Measurements from ENCODE around the gene CROCC. TPM values are rescaled to one million over a fixed set of nuclear protein-coding genes. Genes with fewer than 3 reads are reported as not detected.
"Not testable (repeated sequence)": the region's sequence is repeated elsewhere in the genome, so short reads cannot be mapped to it uniquely, and the experiment has no call there.

Gene CROCC
- total RNA-seq, 1 experiment from 2014 or later: 31.3 TPM

DNA sequence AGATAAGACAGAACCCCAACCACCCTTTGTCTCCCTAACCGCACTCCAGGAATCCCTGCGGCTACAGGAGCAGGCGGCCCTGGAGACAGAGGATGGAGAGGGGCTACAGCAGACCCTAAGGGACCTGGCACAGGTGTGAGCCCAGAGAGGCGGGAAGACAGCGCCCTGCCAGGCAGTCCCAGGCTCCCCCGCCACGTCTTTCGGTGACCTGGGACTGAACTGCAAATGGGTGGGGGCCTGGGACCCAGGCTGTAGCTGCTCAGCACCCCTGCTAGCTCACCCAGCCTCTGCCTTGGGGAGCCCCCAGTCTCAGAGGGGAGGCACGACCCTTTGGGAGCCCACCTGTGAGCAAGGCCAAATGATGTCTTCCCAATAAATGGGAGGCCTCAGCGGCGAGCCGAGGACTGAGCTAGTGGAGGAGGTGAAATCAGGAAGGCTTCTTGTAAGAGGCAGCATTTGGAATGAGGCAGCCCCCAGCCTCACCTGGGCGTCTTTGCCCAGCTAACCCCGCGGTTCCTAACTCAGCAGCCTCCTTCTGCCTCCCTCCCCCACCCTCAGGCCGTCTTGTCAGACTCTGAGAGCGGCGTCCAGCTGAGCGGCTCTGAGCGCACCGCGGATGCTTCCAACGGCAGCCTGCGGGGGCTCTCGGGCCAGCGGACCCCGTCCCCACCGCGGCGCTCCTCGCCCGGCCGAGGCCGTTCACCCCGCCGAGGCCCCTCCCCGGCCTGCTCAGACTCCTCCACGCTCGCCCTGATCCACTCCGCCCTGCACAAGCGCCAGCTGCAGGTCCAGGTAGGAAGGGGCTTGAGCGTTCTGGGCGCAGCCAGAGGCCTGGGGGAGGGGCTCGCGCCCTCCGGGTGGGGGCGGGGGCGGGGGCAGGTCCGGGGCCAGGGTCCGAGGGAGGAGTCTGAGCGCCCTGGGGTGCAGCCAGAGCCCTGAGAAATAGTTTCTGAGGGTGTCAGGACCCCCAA lies 16.9 kb downstream of the CROCC start:
- DNase-seq (ENCODE audit: low read depth): no peak

DNA sequence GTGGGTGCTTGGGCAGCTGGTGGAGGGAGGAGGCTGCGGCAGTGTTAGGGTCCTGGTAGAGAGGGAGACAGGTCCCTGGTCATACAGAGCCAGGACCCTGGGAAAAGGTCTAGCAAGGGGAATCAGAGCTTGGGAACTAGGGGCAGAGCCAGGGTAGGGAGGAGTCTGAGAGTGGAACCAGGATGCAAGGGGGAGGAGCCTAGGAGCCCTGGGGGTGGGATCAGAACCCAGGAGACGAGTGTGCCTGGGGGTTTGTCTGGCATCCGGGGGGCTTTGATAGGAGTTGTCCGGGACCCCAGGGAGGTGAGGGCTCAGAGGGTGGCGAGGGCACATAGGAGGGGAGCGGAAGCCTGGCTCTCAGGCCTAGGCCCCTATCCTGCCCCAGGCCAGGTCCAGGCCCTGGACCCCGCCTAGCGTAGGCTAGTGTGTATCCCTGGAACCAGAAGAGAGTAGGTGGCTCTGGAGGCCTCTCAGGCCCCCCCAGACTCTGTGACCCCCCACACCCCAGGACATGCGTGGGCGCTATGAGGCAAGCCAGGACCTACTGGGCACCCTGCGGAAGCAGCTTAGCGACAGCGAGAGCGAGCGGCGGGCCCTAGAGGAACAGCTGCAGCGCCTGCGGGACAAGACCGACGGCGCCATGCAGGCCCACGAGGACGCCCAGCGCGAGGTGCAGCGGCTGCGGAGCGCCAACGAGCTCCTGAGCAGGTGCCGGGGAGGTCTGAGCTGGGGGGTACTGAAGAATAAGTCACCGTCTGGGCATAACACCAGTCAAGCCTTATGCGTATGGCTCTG lies 17.9 kb downstream of the CROCC start:
- not testable (repeated sequence) for DNase-seq (ENCODE audit: low read depth)

DNA sequence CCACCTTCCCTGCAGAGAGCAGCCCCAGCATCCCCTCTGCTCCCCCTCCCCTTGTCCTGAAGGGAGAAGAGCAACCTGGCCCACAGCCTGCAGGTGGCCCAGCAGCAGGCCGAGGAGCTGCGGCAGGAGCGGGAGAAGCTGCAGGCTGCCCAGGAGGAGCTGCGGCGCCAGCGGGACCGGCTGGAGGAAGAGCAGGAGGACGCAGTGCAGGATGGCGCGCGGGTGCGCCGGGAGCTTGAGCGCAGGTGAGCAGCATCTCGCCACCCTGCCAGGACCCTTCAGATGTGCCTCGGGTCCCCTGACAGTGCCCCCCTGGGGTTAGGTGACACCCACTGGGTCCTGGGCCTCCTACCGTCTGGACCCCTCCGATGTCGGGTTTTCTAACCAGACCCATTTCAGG lies 22.3 kb downstream of the CROCC start:
- no peak for DNase-seq (ENCODE audit: low read depth)

DNA sequence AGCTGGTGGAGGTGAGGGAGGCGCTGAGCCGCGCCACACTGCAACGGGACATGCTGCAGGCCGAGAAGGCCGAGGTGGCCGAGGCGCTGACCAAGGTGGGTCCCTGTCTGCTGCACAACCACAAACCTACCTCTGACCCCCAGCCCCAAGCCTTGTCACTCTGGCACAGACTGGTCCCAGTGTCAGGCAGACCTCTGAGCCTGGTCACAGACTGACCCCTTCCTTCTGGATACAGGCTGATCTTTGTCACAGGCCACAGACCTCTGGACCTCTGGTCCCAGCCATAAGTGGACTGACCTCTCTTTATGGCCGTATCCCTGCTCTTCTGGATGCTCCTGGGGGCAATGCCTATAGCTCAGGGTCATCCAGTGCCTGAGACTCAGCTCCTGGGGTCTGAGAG lies 23.8 kb downstream of the CROCC start:
- not testable (repeated sequence) for DNase-seq (ENCODE audit: low read depth)

DNA sequence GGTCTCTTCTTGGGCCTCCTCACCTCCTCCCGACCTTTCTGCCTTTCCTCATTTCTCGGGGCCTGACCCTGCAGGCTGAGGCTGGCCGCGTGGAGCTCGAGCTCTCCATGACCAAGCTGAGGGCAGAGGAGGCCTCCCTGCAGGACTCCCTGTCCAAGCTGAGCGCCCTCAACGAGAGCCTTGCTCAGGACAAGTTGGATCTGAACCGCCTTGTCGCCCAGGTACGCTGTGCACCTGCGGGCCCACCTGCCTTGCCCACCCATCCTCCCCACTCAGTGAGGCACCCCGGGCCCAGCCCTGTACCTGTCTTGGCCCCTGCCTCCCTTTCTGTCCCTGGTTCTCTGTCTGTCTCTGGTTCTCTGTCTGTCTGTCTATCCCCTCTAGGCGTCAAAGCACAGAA lies 24.5 kb downstream of the CROCC start:
- DNase-seq (ENCODE audit: low read depth): not testable (repeated sequence)

DNA sequence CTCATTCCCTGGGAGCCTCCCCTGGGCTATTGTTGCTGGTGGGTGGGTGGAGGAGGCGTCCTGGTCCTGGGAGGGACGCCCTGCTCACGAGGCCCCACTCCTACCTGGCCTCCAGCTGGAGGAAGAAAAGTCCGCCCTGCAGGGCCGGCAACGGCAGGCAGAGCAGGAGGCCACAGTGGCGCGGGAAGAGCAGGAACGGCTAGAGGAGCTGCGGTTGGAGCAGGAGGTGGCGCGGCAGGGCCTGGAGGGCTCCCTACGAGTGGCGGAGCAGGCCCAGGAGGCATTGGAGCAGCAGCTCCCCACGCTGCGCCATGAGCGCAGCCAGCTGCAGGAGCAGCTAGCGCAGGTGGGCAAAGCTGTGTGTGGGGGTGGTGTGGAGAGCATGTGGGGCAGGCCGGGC lies 24.9 kb downstream of the CROCC start:
- no peak for DNase-seq (ENCODE audit: low read depth)

DNA sequence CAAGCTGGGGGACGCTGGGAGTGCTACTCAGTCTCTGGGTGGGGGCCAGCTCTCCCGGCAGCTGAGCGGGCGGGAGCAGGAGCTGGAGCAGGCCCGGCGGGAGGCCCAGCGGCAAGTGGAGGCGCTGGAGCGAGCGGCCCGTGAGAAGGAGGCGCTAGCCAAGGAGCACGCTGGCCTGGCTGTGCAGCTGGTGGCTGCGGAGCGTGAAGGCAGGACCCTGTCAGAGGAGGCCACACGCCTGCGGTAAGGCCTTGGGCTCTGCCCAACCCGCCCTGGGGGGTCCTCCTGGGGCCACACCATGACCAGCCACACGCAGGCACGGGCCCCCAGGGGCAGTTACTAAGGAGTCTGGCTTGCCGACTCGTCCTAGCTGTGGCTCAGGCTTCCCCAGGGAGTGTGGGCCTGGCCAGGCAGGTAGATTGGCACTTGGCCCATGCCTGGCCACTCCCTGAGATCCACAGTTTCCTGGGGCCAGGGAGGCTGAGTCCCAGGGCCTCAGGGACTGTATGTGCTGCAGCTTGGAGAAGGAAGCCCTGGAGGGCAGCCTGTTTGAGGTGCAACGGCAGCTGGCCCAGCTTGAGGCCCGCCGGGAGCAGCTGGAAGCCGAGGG lies 26.7 kb downstream of the CROCC start:
- DNase-seq (ENCODE audit: low read depth): peak; percentile 99

DNA sequence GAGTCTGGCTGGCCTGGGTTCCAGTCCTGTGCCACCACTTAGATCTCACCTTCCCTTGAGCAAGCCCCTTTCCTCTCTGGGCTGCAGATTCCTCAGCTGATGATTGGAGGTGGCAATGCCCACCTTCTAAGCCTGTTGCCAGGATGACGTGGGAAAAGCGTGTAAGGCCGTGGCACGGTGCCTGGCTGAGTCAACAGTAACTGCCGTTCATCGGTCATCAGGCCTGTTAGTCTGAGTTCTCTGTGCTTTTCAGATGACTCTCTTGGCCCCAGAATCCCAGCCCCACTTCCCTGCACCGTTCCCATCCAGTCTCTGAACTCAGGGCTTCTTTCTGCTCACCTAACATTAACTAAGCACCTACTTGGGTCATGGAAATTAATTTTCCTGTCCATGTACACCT lies 27.3 kb downstream of the CROCC start:
- DNase-seq (ENCODE audit: low read depth): peak; percentile 92

DNA sequence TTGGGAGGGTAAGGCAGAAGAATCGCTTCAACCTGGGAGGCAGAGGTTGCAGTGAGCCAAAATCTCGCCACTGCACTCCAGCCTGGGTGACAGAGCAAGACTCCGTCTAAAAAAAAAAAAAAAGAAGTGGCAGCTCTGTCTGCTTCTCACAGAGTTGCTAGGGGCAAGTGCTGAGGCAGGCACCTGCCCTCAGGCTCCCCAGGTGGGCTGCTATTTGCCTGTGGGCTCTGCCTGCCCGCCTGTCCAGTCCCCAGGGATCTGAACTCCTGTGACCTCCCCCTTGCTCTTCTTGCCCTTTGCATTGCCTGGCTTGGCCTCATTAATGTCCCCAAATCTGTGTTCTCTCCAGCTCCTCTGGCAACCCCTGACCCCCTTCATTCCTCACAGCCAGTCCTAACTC lies 30.6 kb downstream of the CROCC start:
- DNase-seq (ENCODE audit: low read depth): not testable (repeated sequence)

DNA sequence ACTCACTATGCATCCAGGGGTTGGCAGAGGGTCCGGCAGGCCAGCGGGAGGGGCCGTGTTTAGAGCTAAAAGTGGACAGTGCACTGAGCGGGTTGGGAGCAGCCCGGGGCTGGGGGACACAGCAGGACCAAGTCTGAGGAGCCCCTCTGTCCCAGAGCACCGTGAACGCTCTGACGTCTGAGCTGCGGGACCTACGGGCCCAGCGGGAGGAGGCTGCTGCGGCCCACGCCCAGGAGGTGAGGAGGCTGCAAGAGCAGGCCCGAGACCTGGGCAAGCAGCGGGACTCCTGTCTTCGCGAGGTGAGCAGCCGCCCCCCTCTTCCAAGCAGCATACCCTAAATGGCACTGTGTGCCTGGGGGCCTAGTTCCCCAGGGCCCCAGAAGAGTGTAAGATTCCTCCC lies 32.8 kb downstream of the CROCC start:
- no peak for DNase-seq (ENCODE audit: low read depth)

DNA sequence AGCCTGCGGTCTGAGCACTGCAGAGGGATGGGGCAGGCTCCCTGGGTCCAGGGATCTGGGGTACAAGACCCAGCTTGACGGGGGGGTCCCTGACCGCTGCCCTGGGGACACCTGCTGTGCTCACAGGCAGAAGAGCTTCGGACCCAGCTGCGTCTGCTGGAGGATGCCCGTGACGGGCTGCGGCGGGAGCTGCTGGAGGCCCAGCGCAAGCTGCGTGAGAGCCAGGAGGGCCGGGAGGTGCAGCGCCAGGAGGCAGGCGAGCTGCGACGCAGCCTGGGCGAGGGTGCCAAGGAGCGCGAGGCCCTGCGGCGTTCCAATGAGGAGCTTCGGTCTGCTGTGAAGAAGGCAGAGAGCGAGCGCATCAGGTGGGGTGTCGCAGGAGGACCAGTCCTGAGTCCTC lies 33.5 kb downstream of the CROCC start:
- DNase-seq (ENCODE audit: low read depth): no peak

DNA sequence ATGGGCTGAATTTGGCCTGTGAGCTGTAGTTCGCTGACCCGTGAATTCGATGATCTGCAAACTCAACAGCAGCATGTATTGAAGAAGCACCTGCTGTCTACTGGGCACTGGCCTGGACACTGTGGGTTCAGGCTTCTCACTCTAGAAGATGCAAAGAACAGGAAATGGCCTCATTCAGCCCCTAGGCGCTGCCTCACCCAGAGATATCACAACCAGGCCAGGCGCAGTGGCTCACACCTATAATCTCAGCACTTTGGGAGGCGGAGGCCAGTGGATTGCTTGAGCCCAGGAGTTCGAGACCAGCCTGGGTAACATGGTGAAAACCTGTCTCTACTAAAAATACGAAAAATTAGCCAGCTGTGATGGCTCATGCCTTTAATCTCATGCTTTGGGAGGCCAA lies 35.0 kb downstream of the CROCC start:
- no peak for DNase-seq (ENCODE audit: low read depth)

DNA sequence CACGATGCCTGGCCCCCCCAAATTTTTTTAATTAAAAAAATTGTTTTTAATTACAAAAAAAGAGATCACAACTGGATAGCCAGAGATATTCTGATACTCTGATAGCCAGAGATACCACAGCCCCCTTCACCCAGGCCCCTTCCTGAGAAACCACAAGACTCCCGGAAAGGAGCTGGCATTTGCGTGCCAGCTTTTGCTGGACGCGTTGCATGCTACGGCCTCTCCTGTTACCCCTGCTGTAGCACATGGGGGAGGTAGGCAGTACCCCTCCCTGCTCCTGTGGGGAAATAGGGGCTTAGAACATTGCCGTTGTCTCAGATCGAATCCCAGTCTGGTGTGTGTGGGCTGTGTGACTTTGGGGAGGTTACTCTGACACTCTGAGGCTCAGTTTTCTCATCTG lies 36.0 kb downstream of the CROCC start:
- no peak for DNase-seq (ENCODE audit: low read depth)

DNA sequence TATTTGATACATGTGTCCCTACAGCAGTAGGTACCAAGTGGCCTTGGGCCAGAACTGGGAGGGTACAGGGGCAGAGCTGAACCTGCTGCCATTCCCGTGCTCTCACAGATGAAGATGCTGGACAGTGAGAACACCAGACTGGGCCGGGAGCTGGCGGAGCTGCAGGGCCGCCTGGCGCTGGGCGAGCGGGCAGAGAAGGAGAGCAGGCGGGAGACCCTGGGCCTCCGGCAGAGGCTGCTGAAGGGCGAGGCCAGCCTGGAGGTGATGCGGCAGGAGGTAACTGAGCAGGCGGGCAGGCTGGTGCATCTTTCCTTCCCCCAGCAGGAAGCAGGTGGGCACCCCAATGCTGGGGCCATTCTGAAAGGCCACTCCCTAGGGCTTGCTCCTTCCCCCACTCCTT lies 36.7 kb downstream of the CROCC start:
- no peak for DNase-seq (ENCODE audit: low read depth)

DNA sequence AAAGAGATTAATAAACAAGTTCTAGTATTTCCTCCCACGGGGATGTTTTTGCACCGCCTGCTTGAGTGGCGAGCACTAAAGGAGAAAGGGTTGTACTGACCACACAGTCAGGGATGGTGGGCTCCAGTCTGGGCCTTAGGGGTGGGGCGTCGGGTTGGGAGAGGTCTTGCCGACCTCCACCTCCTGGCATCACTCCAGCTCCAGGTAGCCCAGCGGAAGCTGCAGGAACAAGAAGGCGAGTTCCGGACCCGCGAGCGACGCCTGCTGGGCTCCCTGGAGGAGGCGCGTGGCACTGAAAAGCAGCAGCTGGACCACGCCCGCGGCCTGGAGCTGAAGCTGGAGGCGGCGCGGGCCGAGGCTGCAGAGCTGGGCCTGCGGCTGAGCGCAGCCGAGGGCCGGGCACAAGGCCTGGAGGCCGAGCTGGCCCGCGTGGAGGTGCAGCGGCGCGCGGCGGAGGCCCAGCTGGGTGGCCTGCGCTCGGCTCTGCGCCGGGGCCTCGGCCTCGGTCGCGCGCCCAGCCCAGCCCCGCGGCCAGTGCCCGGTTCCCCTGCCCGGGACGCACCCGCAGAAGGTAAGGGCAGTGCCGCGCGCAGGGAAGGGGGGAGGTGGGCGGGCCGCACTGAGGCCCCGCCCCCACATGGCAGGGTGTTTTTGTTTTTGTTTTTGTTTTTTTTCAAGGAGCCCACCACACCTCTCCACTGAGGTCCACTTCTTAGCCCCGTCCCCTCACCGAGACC lies 39.0 kb downstream of the CROCC start:
- peak; percentile 91 for DNase-seq (ENCODE audit: low read depth)

DNA sequence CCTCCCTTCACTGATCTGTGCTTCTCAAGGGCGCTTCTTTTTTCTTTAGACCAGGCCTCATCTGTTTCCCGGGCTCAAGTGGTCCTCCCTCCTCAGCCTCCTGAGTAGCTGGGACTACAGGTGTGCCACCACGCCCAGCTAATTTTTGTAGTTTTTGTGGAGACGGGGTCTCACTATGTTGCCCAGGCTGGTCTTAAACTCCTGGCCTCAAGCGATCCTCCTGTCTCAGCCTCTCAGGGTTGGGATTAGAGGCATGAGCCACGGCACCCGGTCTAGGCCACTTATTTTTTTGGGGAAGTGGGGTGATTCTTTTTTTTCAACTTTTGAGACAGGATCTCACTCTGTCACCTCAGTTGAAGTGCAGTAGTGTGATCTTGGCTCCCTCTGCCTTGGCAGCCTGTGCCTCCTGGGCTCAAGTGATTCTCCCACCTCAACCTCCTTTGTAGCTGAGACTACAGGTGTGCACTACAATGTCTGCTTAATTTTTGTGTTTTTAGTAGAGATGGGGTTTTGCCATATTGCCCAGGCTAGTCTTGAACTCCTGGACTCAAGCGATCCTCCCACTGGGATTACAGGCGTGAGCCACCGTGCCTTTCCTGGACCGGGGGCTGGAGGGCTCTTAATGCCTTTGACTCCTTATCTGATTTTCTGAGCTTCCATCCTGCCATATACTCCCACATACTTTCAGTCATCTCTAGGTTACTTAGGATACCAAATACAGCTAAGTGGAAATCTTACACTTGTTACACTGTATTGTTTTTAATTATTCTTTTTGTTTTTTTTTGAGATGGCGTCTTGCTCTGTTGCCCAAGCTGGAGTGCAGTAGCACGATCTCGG lies 39.8 kb downstream of the CROCC start:
- DNase-seq (ENCODE audit: low read depth): no peak

DNA sequence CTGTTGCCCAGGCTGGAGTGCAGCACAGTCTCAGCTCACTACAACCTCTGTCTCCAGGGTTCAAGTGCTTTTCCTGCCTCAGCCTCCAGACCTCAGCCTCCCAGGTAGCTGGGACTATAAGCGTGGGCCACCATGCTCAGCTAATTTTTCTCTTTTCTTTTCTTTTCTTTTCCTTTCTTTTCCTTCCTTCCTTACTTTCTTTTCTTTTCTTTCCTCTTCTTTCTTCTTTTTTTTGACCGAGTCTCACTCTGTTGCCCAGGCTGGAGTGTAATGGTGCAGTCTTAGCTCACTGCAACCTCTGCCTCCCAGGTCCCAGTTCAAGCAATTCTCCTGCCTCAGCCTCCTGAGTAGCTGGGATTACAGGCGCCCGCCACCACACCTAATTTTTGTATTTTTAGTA lies 42.4 kb downstream of the CROCC start:
- not testable (repeated sequence) for DNase-seq (ENCODE audit: low read depth)

DNA sequence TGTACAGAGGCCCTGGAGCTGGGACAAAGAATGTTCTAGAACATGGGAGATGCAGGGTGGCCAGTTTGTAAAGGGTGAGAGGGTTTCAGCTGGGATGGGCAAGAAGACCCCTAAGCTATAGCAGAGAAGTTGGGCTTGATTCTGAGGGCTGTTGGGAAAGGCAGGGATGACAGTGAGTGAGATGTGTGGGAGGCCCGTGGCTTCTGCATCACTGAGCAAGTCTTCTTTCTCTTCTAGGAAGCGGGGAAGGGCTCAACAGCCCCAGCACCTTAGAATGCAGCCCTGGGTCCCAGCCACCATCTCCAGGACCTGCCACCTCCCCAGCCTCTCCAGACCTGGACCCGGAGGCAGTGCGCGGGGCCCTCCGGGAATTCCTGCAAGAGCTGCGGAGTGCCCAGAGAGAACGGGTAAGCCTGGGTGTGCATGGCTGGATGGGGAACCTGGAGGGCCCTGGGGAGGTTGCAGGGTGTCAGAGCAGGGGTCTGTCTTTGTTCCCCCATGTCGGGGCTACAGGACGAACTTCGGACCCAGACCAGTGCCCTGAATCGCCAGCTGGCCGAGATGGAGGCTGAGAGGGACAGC lies 43.8 kb downstream of the CROCC start:
- no peak for DNase-seq (ENCODE audit: low read depth)

DNA sequence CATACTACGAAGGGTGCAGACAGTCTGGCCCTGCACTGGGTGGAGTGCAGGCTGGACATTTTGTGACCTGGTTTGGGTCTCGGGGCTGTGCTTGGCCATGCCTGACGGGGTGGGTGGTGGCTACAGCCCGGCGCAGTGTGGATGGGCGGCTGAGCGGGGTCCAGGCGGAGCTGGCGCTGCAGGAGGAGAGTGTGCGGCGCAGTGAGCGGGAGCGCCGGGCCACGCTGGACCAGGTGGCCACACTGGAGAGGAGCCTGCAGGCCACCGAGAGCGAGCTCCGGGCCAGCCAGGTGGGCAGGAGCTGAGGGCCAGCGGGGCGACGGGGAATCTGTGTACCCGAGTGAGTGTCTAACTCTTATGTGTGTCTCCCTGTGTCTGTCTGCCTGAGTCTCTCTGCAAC lies 44.6 kb downstream of the CROCC start:
- DNase-seq (ENCODE audit: low read depth): no peak

DNA sequence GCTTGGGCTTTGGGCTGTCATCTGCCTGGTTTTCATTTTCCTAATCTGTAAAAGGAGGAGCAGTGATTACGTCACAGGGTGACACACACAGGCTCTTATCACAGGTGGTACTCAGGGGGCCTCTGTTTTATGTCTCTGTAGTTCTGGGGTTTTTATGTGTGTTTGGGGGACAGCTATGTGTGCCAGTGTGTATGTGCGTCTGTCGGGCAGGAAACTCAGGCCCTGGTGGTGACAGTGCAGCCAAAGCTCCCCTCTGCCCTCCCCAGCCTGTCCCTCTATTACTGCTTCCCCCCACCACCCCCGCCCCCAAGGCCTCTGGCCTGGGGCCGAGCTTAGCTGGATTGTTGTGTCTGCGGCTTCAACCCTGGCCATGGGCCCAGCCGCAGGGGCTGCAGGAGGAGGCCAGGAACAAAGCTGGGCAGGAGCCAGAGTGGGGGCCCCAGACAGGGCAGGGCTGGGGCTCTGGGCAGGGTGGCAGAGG lies 45.4 kb downstream of the CROCC start:
- peak; percentile 97 for DNase-seq (ENCODE audit: low read depth)
